DND-41 (cell line): ENCODE results near the gene MINAR1.

Experiments used
- CTCF ChIP-seq: IDR thresholded peaks from 2 replicates; pipeline ENCODE4 v1.5.1; 2012; ENCODE audit warnings: borderline replicate concordance, low read length, moderate library complexity, mild to moderate bottlenecking; ENCODE audit not compliant: poor library complexity, severe bottlenecking; ENCODE audit errors: extremely low read depth
- EZH2 ChIP-seq: IDR thresholded peaks from 3 replicates; pipeline ENCODE4 v1.6.1; 2012; ENCODE audit warnings: borderline replicate concordance, low read depth, mild to moderate bottlenecking, moderate library complexity, low read length, inconsistent platforms; ENCODE audit not compliant: severe bottlenecking

GRCh38 chr15:79451361-79451999, 19.3 kb downstream of the MINAR1 start:
- TF ChIP-seq CTCF (no peak), EZH2 (no peak)
